H1 (cell line): ENCODE measurements around the gene ZNF318. TPM values are rescaled to one million over a fixed set of nuclear protein-coding genes. Genes with fewer than 3 reads are reported as not detected.
A peak's percentile ranks its signal among the peaks of the same experiment; 100 is the strongest.

Experiments
- CHD2 ChIP-seq: IDR thresholded peaks from 2 replicates; pipeline ENCODE4 v1.6.1; 2012; ENCODE audit warnings: low read length, improper control_type of control experiment
- CHD7 ChIP-seq: fragments of 300-600 bp; sonication (generic); IDR thresholded peaks from 2 replicates; pipeline ENCODE4 v1.7.1; 2012; ENCODE audit warnings: low read length, moderate library complexity, mild to moderate bottlenecking, inconsistent platforms; ENCODE audit not compliant: insufficient replicate concordance
- CREB1 ChIP-seq: IDR thresholded peaks from 2 replicates; pipeline ENCODE4 v1.6.1; 2012; ENCODE audit warnings: inconsistent platforms
- CTBP2 ChIP-seq: IDR thresholded peaks from 2 replicates; pipeline ENCODE4 v1.7.0; 2011; ENCODE audit warnings: borderline replicate concordance, mild to moderate bottlenecking, moderate library complexity, mixed read lengths, low read length; ENCODE audit not compliant: insufficient read depth, insufficient read length
- HDAC6 ChIP-seq: IDR thresholded peaks from one replicate; pipeline ENCODE4 v1.7.1; 2012; ENCODE audit warnings: low read depth, mild to moderate bottlenecking, inconsistent platforms, low read length, moderate library complexity
- RNF2 ChIP-seq: fragments of 200-900, 300-1000 bp; sonication (generic); IDR thresholded peaks from 2 replicates; pipeline ENCODE4 v1.7.1; 2016; ENCODE audit warnings: borderline replicate concordance, low read depth, mild to moderate bottlenecking, antibody characterized with exemption, low read length; ENCODE audit not compliant: poor library complexity, severe bottlenecking; ENCODE audit errors: missing control alignments
- SAP30 ChIP-seq: fragments of 300-600 bp; sonication (generic); IDR thresholded peaks from 2 replicates; pipeline ENCODE4 v1.7.1; 2012; ENCODE audit warnings: low read length, moderate library complexity, mild to moderate bottlenecking, inconsistent platforms; ENCODE audit not compliant: insufficient read depth, insufficient replicate concordance
- SIN3A ChIP-seq, 2 experiments: IDR thresholded peaks in 1 of 2; conservative IDR thresholded peaks in 1 of 2; 2 replicates each; pipeline ENCODE4 v1.6.1; 2011 to 2012; ENCODE audit warnings: low read length in 2 of 2, improper control_type of control experiment in 1 of 2, low read depth in 1 of 2, mild to moderate bottlenecking in 1 of 2
- SIRT6 ChIP-seq: IDR thresholded peaks from one replicate; pipeline ENCODE4 v1.7.1; 2012; ENCODE audit warnings: low read length, inconsistent platforms
- polyA plus RNA-seq, 7 experiments: library from polyadenylated mRNA; depleted of rRNA in 3 of 7; stranded (reverse) in 5 of 7; unstranded in 2 of 7; fragments of >200 nt in 5 of 7; fragments of 200-250 nt in 2 of 7; gene quantifications; 1 replicate in 5 of 7; 2 replicates in 1 of 7; 4 replicates in 1 of 7; pipeline versions ENCODE4 v1.2.1 to v1.2.3, GENCODE V29; 2011 to 2013; ENCODE audit warnings: missing spikeins in 2 of 7, mixed read lengths in 2 of 7
- total RNA-seq: library from RNA; stranded (reverse); fragmentation: NEBNext Ultra II Directional; extraction: Animal tissue kit (Norgen Biotek cat#: 25700); gene quantifications from 2 replicates; pipeline ENCODE4 v1.2.1, GENCODE V29; 2021

Gene ZNF318
- total and polyA plus RNA-seq, 2 of the 8 experiments (the other 6 are each of a cell fraction or from before 2014, with no cell fraction given), result 10.2 to 22.1 TPM

- TF ChIP-seq CHD7, result no peak
- TF ChIP-seq SIN3A (conservative IDR thresholded peaks at IDR 0.05 in 1 of 2, IDR thresholded peaks at IDR 0.05 in 1 of 2; ENCODE audit: low read depth in 1 of 2, low read length in 2 of 2), result peak; percentile 42 to 76; a peak in 2 of 4 replicates
- no peak for TF ChIP-seq CHD2
- TF ChIP-seq SIRT6, result no peak
- TF ChIP-seq CREB1, result no peak
- no peak for TF ChIP-seq CTBP2
- no peak for TF ChIP-seq RNF2
- peak; percentile 80 for TF ChIP-seq SAP30
- TF ChIP-seq HDAC6, result no peak
These were observed 937 bp downstream of the ZNF318 start (continued) for GRCh38 chr6:43368259-43369160.
